ENCODE results near the gene TPCN2. TPM values are rescaled to one million over a fixed set of nuclear protein-coding genes. Genes with fewer than 3 reads are reported as not detected.

TPCN2 gene
- polyA plus RNA-seq, 5 donors, result 9.2 to 15.1 (median 13.8) TPM

DNA sequence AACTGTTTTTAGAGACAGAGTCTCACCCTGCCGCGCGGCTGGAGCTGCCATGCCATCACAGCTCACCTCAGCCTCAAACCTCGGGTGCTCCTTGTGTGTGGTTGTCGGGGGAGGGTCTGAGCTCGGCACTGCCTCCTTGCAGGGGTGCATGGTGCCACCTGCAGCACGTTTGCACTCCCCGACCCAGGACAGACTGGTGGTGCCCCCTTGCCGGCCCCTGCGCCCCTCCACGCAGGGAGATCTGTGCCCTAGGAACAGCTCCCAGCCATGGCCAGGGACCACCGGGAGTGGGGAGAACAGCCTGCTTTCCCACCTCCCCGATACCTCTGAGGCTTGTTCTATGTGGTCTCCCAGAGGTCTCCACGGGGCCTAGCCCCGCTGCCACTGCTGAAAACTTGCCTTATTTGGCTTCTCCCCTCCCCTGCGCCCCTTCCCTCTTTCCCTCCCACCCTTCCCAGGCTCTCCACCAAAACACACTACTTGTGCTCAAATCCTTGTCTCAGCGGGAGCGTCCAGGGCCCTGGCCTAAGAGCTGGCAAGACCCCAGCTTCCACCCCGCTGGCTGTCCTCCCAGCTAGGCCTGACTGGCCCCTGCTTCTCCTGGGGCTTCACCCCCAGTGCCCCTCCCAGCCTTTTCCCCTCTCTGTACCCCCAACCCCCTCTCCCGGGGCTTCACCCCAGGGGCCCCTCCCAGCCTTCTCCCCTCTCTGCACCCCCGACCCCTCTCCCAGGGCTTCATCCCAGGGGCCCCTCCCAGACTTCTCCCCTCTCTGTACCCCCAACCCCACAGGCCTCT lies 13.4 kb upstream of the TPCN2 start:
- no peak for DNase-seq

DNA sequence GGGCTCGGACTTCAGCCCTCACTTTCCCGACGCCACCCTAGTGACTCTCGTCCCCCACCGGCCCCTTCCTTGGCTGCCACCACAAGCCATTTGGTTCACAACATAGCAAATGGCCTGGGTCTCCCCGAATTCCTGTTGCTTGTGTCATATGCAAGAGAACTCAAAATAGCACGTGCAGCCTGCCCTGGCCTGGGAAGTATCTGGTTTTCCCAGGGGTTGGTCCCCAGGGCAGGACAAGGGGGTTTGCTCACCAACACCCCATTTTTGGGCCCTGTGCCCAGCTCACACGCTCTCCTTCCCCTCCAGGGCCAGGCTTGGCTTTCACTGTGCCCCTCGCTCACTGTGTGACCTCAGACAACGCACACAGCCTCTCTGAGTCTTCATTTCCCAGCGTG lies 12.8 kb upstream of the TPCN2 start:
- no peak for DNase-seq

DNA sequence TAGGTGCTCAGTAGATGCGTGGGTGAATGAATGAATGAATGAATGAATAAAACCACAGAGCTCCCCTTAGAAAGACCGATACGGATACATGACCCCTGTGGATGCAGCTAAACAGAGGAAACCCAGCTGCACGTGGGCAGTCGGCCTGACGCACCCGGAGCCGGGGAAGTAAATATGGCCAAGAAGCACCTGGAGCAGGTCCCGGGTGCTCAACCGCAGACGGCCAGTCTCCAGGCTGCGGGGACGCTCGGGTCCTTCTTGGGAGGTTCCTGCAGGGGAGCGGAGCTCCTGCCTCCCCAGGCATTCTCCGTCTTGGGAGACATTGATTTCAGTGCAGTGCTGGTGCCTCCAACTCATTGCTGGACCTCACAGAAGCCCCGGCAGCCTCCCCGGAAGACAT lies 11.7 kb upstream of the TPCN2 start:
- DNase-seq, result no peak

DNA sequence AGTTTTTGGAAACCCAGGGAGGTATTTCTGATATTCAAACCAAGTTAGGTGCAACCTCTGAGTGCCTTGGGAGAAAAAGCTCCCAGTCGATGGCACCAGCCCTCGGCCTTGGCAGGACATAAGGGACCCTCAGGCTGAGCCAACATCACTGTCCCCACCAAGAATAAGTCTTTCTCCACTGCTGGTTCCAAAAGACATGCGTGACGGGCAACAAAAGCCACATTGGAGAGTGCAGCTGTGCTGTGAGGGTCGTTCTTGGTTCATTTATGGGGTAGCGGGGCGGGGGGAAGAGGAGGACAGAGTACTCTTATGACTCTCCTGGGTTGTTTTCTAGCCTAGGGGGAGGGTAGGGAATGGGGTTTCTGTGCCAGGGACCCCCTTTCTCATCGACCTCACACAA lies 11.2 kb upstream of the TPCN2 start:
- DNase-seq, result no peak

DNA sequence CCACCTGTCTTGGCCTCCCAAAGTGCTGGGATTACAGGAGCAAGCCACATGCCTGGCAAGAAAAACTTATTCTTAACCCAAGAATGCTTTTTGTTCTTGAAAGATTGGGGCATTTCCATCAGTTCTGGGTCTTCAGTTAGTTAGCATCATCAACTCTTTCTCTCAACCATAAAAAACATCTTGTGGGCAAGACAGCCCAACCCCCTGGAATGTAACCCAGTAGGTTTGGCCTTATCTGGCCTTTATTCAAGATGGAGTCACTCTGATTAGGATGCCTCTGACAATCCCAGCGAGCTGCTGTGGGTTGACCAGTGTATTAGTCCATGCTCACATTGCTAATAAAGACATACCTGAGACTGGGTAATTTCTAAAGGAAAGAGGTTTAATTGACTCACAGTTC lies 9.2 kb upstream of the TPCN2 start:
- no peak for DNase-seq

DNA sequence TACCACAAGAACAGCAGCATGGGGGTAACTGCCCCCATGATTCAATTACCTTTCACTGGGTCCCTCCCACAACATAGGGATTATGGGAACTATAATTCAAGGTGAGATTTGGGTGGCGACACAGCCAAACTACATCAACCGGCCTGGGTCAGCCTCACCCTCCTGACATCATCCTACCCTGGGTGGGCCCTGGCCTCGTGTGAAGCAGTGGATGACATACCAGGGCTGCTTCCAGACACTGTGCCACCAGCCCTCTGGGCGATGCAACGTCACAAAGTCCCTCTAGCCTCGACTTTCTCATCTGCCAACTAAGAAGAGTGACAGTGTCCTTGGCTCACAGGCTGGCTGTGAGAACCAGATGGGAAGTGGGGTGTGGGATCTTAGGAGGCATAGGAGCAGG lies 8.7 kb upstream of the TPCN2 start:
- DNase-seq, result no peak

DNA sequence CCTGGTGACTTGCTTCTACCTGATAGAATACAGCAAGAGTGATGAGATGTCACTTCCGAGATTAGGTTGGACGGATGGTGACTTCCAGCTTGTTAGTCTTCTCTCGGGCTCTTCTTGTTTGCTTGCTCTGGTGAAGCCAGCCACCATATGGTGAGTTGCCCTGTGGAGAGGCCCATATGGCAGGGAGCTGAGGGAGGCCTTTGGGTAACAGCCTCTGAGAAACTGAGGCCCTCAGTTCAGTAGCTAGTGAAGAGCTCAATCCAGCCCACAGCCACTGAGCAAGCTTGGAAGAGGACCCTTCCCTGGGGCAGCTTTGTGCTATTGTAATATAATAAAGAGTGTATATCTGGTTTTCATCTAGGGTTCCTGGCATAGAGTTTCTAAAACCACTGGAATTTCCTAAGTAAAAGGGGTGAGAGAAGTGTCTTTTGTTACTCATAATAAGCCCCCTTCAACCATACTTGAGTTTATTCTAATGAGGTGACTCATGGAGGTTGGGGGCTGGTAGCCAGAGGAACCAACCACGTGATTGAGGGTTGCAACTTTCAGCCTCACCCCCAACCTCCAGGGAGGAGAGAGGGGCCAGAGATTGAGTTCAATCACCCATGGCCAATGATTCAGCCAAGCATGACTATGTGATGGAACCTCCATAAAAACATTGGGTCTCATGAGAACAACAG lies 8.0 kb upstream of the TPCN2 start:
- DNase-seq, result no peak

DNA sequence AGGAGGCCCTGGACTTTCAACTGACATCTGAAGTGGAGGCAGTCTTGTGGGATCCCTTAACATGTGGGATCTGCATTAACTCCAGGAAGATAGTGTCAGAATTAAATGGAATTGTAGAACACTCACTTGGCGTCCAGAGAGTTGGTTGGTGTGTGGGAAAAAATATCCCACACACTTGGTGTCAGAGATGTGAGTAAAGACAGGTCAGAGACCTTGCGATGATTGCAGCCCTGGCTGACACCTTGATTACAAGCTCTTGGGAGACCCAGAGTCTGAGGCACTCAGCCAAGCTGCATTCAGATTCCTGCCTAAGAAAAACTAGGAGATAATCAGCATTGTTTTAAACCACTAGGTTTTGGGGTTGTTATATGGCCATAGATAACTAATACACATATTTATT lies 7.2 kb upstream of the TPCN2 start:
- DNase-seq, result no peak

DNA sequence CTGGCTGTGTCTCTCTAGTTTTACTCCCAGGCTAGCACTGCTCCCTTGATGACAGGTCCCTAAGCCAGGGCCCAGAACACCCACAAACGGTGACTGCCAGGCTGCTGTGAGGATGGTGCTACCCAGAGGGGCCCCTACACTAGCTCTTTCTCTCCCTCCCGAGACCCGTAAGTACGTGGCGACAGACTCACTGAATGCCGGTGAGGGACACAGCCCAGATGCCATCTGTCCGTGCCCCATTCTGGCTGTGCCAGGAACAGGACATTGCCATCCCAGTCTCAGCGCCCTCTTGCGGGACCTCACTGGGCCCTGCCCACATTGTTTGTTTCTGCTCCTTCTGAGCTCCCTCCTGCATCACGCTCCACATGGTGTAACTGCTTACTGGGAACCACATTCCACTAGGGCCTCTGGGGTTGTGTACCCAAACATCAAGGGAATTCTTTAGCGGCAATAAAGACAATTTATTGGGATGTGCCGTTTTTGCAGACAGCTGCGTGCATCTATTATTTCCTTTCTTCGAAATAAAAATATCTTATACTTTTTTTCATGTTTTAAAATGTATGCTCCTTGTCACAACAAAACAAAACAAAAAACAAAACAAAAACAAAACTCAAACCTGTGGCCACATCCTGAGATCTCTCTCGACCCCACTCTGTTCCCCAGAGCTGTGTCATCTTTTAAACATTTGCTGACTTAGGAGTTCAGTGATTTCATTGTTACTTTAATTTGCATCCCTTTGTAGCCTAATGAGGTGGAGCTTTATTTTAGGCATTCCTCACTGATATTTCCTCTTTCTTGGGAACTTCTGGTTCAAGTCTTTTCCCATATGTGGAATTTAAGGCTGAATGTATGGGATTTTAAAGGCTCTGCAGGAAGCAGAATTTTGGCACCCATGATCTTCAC lies 4.4 kb upstream of the TPCN2 start:
- peak in 1 of 2 donors; percentile 54 for DNase-seq

DNA sequence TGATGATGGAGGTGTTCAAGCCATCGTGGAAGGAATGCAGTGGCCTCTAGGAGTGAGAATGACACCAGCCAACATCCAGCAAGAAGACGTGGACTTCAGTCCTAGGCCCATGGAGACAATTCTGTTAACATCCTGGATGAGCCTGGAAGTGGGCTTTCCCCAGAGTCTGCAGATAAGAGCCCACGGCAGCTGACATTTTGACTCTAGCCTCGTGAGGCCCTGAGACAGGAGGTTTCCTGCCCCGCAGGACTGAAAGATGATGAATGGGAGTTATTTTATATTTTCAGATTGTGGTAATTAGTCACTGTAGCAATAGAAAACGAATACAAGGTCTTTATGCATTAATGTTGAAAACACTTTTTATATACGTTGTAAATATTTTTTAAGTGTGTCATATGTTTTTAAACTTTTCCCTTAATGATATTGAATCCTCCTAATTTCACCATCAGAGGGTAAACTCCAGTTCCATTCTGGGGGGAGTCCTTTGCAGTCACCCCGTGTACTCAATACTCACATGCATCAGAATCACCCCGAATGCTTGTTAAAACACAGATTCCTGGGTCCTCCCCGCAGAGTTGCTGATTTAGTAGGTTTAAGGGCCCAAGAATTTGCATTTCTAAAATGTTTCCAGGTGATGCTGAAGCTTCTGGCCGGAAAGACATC lies 570 bp upstream of the TPCN2 start:
- no peak for DNase-seq

DNA sequence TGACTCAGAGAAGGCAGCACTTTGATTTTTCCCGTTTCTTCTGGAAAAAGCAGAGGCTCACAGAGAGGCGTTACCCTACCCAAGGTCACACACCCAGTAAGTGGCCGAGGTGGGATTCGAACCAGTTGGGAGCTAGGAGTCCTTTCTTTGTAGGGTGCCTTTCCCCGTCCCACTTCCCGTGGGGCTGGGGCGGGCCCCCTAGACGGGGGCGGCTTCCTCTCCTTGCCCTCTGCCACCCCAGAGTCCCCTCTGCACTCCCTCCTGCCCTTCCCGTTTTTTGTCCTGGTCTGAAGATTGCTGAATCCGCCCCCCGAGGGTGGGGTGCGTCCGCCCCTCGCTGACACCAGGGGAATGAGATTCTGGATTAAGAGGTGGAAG lies 747 bp downstream of the TPCN2 start:
- no peak for DNase-seq

DNA sequence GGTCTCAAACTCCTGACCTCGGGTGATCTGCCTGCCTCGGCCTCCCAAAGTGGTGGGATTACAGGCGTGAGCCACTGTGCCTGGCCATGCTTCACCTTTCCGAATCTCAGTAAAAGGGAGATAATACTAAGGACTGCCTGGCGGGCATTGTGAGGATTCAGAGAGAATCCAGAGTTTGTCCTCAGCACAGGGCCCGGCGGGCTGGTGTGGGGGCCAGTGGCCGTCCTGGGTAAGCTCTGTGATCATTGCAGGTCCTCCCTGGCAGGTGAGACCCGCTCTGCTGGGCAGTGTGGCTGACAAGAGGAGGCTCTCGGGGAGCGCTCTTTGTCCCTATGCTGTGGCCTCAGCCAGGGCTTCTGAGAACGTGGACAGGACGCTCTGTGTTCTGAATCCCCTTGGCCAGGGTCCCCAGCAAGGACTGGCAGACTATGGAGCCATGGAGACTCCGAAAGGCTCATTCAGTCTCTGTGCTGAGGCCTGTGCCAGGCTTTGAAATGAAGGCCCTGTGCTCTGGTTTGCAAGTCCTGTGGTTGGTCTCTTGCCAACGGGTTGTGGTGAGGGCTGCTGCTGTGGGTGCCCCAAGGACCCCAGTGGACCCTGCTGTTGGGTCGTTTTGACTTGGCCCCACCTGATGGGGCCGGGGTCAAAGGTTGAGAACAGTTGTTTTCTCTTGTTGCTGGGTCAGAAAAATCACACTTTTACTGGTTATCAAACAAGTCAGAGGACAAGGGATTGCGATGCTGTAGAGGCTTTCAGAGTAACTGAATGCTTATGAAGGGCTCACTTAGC lies 2.1 kb downstream of the TPCN2 start:
- no peak for DNase-seq

DNA sequence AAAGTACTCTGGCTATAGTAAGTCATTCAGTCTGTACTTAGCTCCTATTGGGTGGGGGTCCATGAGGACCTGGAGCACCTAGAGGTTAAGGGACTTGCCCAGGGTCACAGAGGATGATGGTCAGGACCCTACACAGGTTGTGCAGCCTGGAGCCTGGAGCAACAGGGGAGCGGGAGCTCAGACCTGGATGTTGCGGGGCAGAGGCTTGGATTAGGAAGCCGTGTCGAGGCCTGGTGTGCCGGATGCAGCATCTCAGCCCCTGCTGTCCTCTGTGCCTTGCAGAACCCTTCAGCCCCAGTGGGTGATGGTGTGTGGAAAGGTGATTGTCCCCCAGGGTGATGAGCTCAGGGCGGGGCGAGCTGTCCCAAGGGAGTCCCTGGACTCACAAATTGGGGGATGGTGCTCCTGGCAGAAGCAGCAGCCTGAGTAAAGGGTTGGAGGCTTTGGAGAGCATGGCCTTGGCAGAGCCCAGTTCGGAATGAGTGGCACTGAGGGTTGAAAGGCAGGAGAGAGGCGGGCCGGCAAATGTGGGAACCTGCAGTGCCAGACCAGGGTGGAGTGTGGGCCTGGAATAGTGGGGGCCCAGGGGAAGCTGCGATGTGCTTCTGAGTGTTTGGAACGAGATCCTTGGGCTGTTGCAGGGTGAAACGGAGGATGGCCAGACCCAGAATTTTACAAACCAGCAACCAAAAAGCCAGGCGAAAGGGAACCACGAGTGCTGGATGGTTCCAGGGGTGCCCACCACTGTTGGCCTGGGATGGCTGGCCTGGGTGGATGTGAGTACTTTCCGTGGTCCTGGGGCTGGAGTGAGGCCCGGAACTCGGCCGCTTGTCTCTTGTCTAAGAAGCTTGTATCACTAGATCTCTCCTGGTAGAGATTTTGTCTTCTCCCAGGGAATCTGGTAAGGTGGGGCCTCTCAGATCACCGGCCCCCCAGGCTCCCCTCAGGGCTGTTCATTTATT lies 2.9 kb downstream of the TPCN2 start:
- no peak for DNase-seq

DNA sequence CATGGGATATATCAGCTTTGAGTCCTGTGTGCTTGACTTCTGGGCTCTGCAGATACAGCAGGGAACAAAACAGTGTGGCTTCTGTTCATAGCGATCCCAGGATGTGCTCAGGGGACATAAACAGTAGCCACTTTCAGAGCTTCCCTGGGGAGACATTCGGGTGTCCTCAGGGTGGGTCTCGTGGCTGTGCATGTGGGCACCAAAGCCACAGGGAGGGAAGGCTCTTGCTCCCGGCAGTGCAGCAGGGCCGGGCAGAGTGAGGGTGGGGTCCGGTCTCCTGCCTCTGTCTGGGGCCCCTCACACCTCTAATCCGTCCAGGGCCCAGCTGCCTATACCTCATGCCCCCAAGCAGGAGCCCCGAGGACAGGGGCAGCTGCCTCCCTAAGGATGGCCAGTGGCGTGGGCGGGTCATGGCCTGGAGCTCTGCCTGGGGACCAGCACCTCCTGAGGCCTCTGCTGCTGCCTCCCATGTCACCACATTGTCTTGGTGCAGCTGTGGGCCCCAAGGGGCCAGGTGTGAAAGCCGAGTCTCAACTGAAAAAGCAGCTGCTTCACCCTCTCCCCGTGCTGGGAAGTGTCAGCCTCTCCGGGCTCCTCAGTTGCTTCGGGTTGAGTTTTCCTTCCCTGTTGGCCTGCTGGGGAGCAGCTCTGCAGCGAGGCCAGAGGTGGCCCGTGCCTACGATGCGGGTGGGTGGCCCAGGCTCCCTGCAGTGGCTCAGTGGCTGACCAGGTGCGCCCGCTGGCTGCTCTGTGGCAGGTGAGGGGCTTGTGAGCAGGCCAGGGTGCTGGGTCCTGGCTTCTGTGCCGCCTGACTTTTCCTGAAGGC lies 3.8 kb downstream of the TPCN2 start:
- DNase-seq, result no peak

DNA sequence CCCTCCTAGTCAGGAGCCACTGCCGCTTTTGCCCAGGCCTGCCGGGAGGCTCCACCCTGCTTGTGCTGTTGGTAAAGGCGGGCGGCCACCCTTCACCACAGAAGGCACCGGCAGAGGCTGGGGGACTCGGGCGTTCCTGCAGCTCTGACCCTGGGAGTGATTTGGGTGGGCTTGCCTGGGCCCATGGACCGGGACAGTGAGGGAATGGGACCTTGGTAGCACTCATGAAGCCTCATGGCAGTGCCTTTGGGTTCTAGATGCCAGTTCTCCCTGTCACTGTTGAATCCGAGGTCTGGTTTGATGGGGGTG lies 4.4 kb downstream of the TPCN2 start:
- DNase-seq, result no peak

DNA sequence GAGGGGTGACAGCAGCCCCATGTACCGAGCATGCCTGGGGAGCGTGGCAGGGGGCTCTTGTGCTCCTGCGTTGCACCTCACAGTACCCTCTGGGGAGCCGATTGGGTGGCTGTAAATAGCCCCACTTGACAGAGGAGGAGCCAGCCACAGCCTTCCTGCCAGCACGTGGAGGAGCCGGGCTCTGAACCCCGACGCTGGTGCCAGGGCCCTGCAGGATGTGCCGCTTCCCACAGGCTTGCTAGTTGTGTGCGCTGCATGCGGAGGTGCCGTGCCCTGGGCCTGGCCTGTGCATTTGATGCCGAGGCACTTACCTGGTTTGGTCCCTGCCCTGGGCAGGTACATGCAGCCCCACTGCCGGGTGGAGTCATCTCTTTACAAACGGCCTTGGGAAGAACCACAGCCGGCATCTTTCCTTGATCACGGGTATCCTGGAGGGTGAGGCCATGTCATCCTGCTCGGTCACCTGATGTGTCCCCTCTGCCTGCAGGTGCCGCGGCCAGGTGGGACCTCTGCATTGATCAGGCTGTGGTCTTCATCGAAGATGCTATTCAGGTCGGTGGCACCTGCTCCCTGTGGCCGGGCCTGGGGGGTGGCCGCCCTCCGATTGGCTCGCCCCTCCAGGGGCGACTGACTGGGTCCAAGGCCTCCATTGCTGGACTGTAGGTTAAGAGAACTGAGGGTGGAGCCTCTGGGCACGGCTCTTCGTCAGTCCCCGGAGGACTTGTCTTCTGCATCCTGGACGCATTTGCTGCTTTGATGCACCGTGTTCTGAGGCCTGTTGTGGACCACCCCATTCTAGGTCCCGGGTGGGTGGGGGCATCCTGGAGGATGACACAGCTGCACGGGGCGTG lies 5.0 kb downstream of the TPCN2 start:
- DNase-seq, result no peak

DNA sequence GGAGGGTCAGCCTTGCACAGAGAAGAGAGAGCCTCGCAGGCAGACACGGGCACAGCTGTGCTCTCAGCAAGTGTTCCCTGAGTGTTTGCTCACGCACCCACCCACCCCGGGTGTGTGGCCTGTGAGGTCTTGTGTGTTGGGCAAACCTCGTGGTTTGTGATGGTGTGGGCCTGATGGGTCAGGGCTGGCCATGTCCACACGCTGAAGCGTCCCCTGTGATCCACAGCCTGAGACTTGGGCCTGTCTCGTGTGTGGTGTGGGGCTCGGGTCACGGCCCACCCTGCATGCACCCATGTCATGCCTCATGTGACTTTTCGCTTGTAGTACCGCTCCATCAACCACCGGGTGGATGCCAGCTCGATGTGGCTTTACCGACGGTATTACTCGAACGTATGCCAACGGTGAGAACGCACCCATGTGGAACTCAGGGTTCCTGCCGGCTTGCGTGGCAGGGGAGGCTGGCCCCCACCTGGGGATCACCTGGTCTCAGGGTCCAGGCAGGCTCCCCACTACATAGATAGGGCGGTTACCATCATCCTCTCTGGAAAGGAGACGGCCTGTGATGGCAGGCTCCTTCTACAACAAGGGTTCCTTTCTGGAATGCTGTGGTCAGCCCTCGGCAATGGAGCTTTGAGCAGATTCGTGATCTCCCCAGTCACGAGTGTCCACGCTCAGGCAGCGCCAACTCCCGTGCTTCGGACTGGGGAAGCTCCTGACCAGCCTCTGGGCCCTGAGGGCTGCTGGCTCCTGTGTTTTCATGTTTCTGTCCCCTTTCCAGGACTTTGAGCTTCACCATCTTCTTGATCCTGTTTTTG lies 5.9 kb downstream of the TPCN2 start:
- DNase-seq, result no peak

Data from right lung (tissue), 5 donors.